H1 (cell line): Measurements from ENCODE around the gene MEGF11. TPM values are rescaled to one million over a fixed set of nuclear protein-coding genes. Genes with fewer than 3 reads are reported as not detected.

ENCODE experiments used
- CTCF ChIA-PET: fragments of 300-600 bp; sonication (Branson Sonifier 250); formaldehyde crosslinking; loops from one replicate; lab custom pipeline; 2021; ENCODE audit not compliant: partially characterized antibody; lab: Charles Lee
- POLR2A ChIA-PET: fragments of 300-600 bp; sonication (Branson Sonifier 250); formaldehyde crosslinking; loops from one replicate; lab custom pipeline; 2021; ENCODE audit warnings: inconsistent platforms; ENCODE audit not compliant: partially characterized antibody; lab: Charles Lee
- DNase-seq, 2 experiments: peaks; one replicate each; pipeline versions ENCODE4 v3.0.0 to v3.0.0-alpha.2; 2010 to 2022; ENCODE audit warnings: low spot score in 2 of 2, low read depth in 1 of 2, mixed read lengths in 1 of 2
- FAIRE-seq: peaks from 2 replicates; lab custom pipeline; 2011; peaks lifted over from hg19 to GRCh38; lab: Jason Lieb, UNC
- H2AFZ ChIP-seq: 2 replicates; pipeline ENCODE4 v1.8.1; 2012; ENCODE audit warnings: low read length, inconsistent platforms
- H2AK5ac ChIP-seq: 2 replicates; pipeline ENCODE4 v1.6.1; 2013; ENCODE audit warnings: low read depth, low read length
- H2BK120ac ChIP-seq: replicated peaks from 2 replicates; pipeline ENCODE3; 2013; ENCODE audit warnings: low read depth, low read length, inconsistent platforms
- H2BK12ac ChIP-seq: 2 replicates; pipeline ENCODE4 v1.6.1; 2013; ENCODE audit warnings: low read depth, low read length
- H2BK15ac ChIP-seq: 2 replicates; pipeline ENCODE4 v1.6.1; 2013; ENCODE audit warnings: low read length
- H2BK20ac ChIP-seq: 2 replicates; pipeline ENCODE4 v1.6.1; 2013; ENCODE audit warnings: low read length
- H2BK5ac ChIP-seq: 2 replicates; pipeline ENCODE4 v1.6.1; 2013; ENCODE audit warnings: low read depth, low read length
- H3K14ac ChIP-seq: 2 replicates; pipeline ENCODE4 v1.6.1; 2013; ENCODE audit warnings: inconsistent platforms; ENCODE audit not compliant: insufficient read length
- H3K18ac ChIP-seq: 2 replicates; pipeline ENCODE4 v1.6.1; 2013; ENCODE audit warnings: low read length; ENCODE audit errors: extremely low read depth
- H3K23ac ChIP-seq: 2 replicates; pipeline ENCODE4 v1.6.1; 2013; ENCODE audit warnings: inconsistent platforms; ENCODE audit not compliant: insufficient read length
- H3K23me2 ChIP-seq: 2 replicates; pipeline ENCODE4 v1.6.1; 2013; ENCODE audit warnings: low read depth, low read length
- H3K27ac ChIP-seq: 2 replicates; pipeline ENCODE4 v1.6.1; 2011; ENCODE audit warnings: low read depth, low read length, inconsistent platforms
- H3K27me3 ChIP-seq, 4 experiments: replicated peaks in 1 of 4; 1 replicate in 1 of 4; 2 replicates in 3 of 4; pipeline versions ENCODE4 v1.6.1 to v1.8.1; 2011 to 2013; ENCODE audit warnings: low read length in 3 of 4, mild to moderate bottlenecking in 3 of 4, inconsistent platforms in 2 of 4, mixed read lengths in 2 of 4, moderate library complexity in 1 of 4; ENCODE audit not compliant: control insufficient read depth in 3 of 4, insufficient read depth in 3 of 4; ENCODE audit errors: extremely low read depth in 1 of 4
- H3K36me3 ChIP-seq, 4 experiments: 2 replicates each; pipeline versions ENCODE4 v1.6.1 to v1.8.1; 2011 to 2013; ENCODE audit warnings: mild to moderate bottlenecking in 4 of 4, low read length in 3 of 4, moderate library complexity in 2 of 4, control low read depth in 1 of 4, inconsistent platforms in 1 of 4; ENCODE audit not compliant: insufficient read depth in 4 of 4, control insufficient read depth in 2 of 4
- H3K4ac ChIP-seq: replicated peaks from 2 replicates; pipeline ENCODE3; 2013; ENCODE audit warnings: low read length, low read depth, mixed read lengths, inconsistent platforms; ENCODE audit not compliant: insufficient read length
- H3K4me1 ChIP-seq, 4 experiments: replicated peaks in 1 of 4; 1 replicate in 1 of 4; 2 replicates in 3 of 4; pipeline versions ENCODE4 v1.6.1 to v1.8.1; 2011 to 2013; ENCODE audit warnings: low read length in 3 of 4, inconsistent platforms in 2 of 4, mixed read lengths in 1 of 4; ENCODE audit not compliant: insufficient read depth in 4 of 4, control insufficient read depth in 3 of 4
- H3K4me2 ChIP-seq, 2 experiments: 2 replicates each; pipeline versions ENCODE4 v1.6.1 to v1.8.1; 2011 to 2013; ENCODE audit warnings: low read depth in 2 of 2, low read length in 2 of 2, control low read depth in 1 of 2, inconsistent platforms in 1 of 2, mild to moderate bottlenecking in 1 of 2; ENCODE audit not compliant: insufficient read depth in 1 of 2
- H3K4me3 ChIP-seq, 4 experiments: fragments of 200-600, 300-600 bp in 1 of 4; sonication (generic), shearing (Covaris generic), sonication (Bioruptor Twin) in 1 of 4; 2 replicates each; pipeline versions ENCODE4 v1.5.1 to v1.8.1; 2011 to 2016; ENCODE audit warnings: low read length in 4 of 4, low read depth in 3 of 4, control low read depth in 2 of 4, inconsistent platforms in 2 of 4, mild to moderate bottlenecking in 2 of 4, mixed read lengths in 1 of 4, moderate library complexity in 1 of 4; ENCODE audit not compliant: insufficient read depth in 2 of 4; ENCODE audit errors: extremely low read depth in 1 of 4
- H3K56ac ChIP-seq: replicated peaks from 2 replicates; pipeline ENCODE3; 2013; ENCODE audit warnings: low read depth, mild to moderate bottlenecking, mixed read lengths, low read length, inconsistent platforms; ENCODE audit not compliant: insufficient read length
- H3K79me1 ChIP-seq: 2 replicates; pipeline ENCODE4 v1.6.1; 2013; ENCODE audit warnings: low read depth, low read length, control low read depth
- H3K79me2 ChIP-seq, 2 experiments: 2 replicates each; pipeline versions ENCODE4 v1.6.1 to v1.8.1; 2012 to 2013; ENCODE audit warnings: low read length in 2 of 2, mild to moderate bottlenecking in 2 of 2, inconsistent platforms in 1 of 2; ENCODE audit not compliant: insufficient read depth in 2 of 2, control insufficient read depth in 1 of 2
- H3K9ac ChIP-seq, 4 experiments: replicated peaks in 1 of 4; 1 replicate in 1 of 4; 2 replicates in 3 of 4; pipeline versions ENCODE4 v1.6.1 to v1.8.1; 2011 to 2013; ENCODE audit warnings: low read depth in 3 of 4, low read length in 3 of 4, control low read depth in 2 of 4, mild to moderate bottlenecking in 2 of 4, moderate library complexity in 2 of 4, inconsistent platforms in 1 of 4; ENCODE audit errors: extremely low read depth in 1 of 4
- H3K9me3 ChIP-seq, 2 experiments: 2 replicates each; pipeline versions ENCODE4 v1.6.1 to v1.8.1; 2012 to 2013; ENCODE audit warnings: mild to moderate bottlenecking in 2 of 2, moderate library complexity in 2 of 2, control low read depth in 1 of 2, inconsistent platforms in 1 of 2, low read depth in 1 of 2, low read length in 1 of 2, mixed read lengths in 1 of 2; ENCODE audit not compliant: insufficient read depth in 2 of 2
- H4K20me1 ChIP-seq, 2 experiments: replicated peaks in 1 of 2; 2 replicates each; pipeline versions ENCODE3 to v1.8.1; 2011 to 2013; ENCODE audit warnings: inconsistent platforms in 2 of 2, low read length in 2 of 2, mild to moderate bottlenecking in 1 of 2; ENCODE audit not compliant: insufficient read depth in 2 of 2, control insufficient read depth in 1 of 2
- H4K5ac ChIP-seq: 2 replicates; pipeline ENCODE4 v1.6.1; 2013; ENCODE audit warnings: low read length, low read depth, mixed read lengths, inconsistent platforms; ENCODE audit not compliant: insufficient read length
- H4K8ac ChIP-seq: 2 replicates; pipeline ENCODE4 v1.8.0; 2013; ENCODE audit warnings: mild to moderate bottlenecking, moderate library complexity, low read length, inconsistent platforms; ENCODE audit not compliant: insufficient read depth; ENCODE audit errors: extremely low read depth
- H4K91ac ChIP-seq: replicated peaks from 2 replicates; pipeline ENCODE3; 2013; ENCODE audit warnings: low read length, mixed read lengths, inconsistent platforms; ENCODE audit not compliant: insufficient read length
- BACH1 ChIP-seq: IDR thresholded peaks from 2 replicates; pipeline ENCODE4 v1.6.1; 2012; ENCODE audit warnings: low read length, improper control_type of control experiment
- CBX5 ChIP-seq: fragments of 300-800, 300-1000 bp; sonication (generic); IDR thresholded peaks from 2 replicates; pipeline ENCODE4 v1.7.1; 2016; ENCODE audit warnings: antibody characterized with exemption, low read length, low read depth
- EP300 ChIP-seq, 2 experiments: IDR thresholded peaks; 1 replicate in 1 of 2; 2 replicates in 1 of 2; pipeline ENCODE4 v1.6.1; 2011 to 2012; ENCODE audit warnings: low read depth in 2 of 2, low read length in 2 of 2, mild to moderate bottlenecking in 2 of 2, borderline replicate concordance in 1 of 2, inconsistent platforms in 1 of 2, moderate library complexity in 1 of 2
- JUND ChIP-seq: IDR thresholded peaks from 2 replicates; pipeline ENCODE4 v1.6.1; 2011; ENCODE audit warnings: mild to moderate bottlenecking, improper control_type of control experiment, low read length
- POU5F1 ChIP-seq: IDR thresholded peaks from 2 replicates; pipeline ENCODE4 v1.6.1; 2011; ENCODE audit warnings: low read depth, mild to moderate bottlenecking, low read length, moderate library complexity
- SIRT6 ChIP-seq: IDR thresholded peaks from one replicate; pipeline ENCODE4 v1.7.1; 2012; ENCODE audit warnings: low read length, inconsistent platforms
- SRF ChIP-seq: IDR thresholded peaks from 2 replicates; pipeline ENCODE4 v1.6.1; 2011; ENCODE audit warnings: mild to moderate bottlenecking, low read depth, low read length, moderate library complexity
- TCF12 ChIP-seq: IDR thresholded peaks from 2 replicates; pipeline ENCODE4 v1.6.1; 2011; ENCODE audit warnings: low read depth, mild to moderate bottlenecking, low read length
- polyA plus RNA-seq, 7 experiments: library from polyadenylated mRNA; depleted of rRNA in 3 of 7; stranded (reverse) in 5 of 7; unstranded in 2 of 7; fragments of >200 nt in 5 of 7; fragments of 200-250 nt in 2 of 7; gene quantifications; 1 replicate in 5 of 7; 2 replicates in 1 of 7; 4 replicates in 1 of 7; pipeline versions ENCODE4 v1.2.1 to v1.2.3, GENCODE V29; 2011 to 2013; ENCODE audit warnings: missing spikeins in 2 of 7, mixed read lengths in 2 of 7
- total RNA-seq: library from RNA; stranded (reverse); fragmentation: NEBNext Ultra II Directional; extraction: Animal tissue kit (Norgen Biotek cat#: 25700); gene quantifications from 2 replicates; pipeline ENCODE4 v1.2.1, GENCODE V29; 2021
- TF ChIP-seq, protein P1 (sequence below): IDR thresholded peaks from 2 replicates; pipeline ENCODE4 v1.6.1; 2012; ENCODE audit warnings: inconsistent platforms

MEGF11 gene
- total and polyA plus RNA-seq, 2 of the 8 experiments (the other 6 are each of a cell fraction or from before 2014, with no cell fraction given) = 4.4 to 4.8 TPM

DNA sequence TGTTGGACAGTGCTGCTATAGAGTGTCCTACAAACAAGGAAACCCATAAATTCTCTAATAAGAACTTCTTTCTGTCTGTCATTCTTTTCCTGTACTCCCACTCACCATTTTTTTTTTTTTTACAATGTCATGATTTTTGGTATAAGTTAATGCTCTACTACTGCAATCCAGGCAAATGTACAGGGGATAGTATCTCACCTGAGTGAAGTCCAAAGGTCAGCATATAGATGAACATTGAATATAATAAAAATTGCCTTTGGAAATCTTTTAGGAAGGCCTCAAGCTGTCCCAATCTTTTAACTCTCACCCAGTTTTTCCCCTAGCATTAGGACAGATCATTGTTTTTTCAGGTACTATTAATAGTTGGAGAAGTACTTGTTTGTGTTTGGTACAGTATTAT lies 405.6 kb downstream of the MEGF11 start:
- H3K79me2 ChIP-seq = no peaks in the 10 kb centered on the region
- no peaks in the 10 kb centered on the region for H3K23me2 ChIP-seq
- H3K79me1 ChIP-seq = no peaks in the 10 kb centered on the region
- H2BK15ac ChIP-seq = no peak overlapping the region
- H3K4me1 ChIP-seq = no peaks in the 10 kb centered on the region
- no peaks in the 10 kb centered on the region for H3K9me3 ChIP-seq
- H2BK120ac ChIP-seq = no peak overlapping the region
- H2BK12ac ChIP-seq = no peak overlapping the region
- no peak overlapping the region for H3K14ac ChIP-seq
- H2AK5ac ChIP-seq = no peak overlapping the region
- H2BK5ac ChIP-seq = no peak overlapping the region
- H3K56ac ChIP-seq = no peak overlapping the region
- no peak overlapping the region for H4K91ac ChIP-seq
- H3K18ac ChIP-seq = no peak overlapping the region
- FAIRE-seq = no peak
- H3K36me3 ChIP-seq = no peaks in the 10 kb centered on the region
- H3K9ac ChIP-seq = no peak overlapping the region
- H2BK20ac ChIP-seq = no peak overlapping the region
- no peak overlapping the region for H3K27ac ChIP-seq
- H3K23ac ChIP-seq = no peak overlapping the region
- CTCF ChIA-PET = interaction anchor here (0.6 to 3.0 kb wide), 9 partner anchors 9 to 444 kb away, joined by 3 to 20 read pairs (median 4); no protein-coding TSS in a partner anchor
- H4K20me1 ChIP-seq = no peaks in the 10 kb centered on the region
- no peak overlapping the region for H4K5ac ChIP-seq
- TF ChIP-seq JUND (no peak), EP300 (IDR thresholded peaks at IDR 0.05; ENCODE audit: borderline replicate concordance in 1 of 2, low read depth in 2 of 2, low read length in 2 of 2) (no peak), CBX5 (no peak), TCF12 (no peak), POU5F1 (no peak), SRF (no peak), SIRT6 (no peak), BACH1 (no peak)
- TF ChIP-seq, protein P1, sequence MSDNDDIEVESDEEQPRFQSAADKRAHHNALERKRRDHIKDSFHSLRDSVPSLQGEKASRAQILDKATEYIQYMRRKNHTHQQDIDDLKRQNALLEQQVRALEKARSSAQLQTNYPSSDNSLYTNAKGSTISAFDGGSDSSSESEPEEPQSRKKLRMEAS = no peak
- TF ChIP-seq, all 59 proteins: peak for 0
- H3K4me3 ChIP-seq = no peak overlapping the region
- H3K27me3 ChIP-seq = no peaks in the 10 kb centered on the region
- H2AFZ ChIP-seq = no peak overlapping the region
- no peak overlapping the region for H4K8ac ChIP-seq
- no peak for DNase-seq
- POLR2A ChIA-PET = no interaction called here
- no peak overlapping the region for H3K4me2 ChIP-seq
- H3K4ac ChIP-seq = no peak overlapping the region
